ENCODE data around the gene CMTM3. TPM values are rescaled to one million over a fixed set of nuclear protein-coding genes. Genes with fewer than 3 reads are reported as not detected.

Gene CMTM3
- total and polyA plus RNA-seq, 9 of the 15 experiments (the other 6 are each of a cell fraction or from before 2014, with no cell fraction given) = 4.6 to 33.4 (median 17.5) TPM

DNA sequence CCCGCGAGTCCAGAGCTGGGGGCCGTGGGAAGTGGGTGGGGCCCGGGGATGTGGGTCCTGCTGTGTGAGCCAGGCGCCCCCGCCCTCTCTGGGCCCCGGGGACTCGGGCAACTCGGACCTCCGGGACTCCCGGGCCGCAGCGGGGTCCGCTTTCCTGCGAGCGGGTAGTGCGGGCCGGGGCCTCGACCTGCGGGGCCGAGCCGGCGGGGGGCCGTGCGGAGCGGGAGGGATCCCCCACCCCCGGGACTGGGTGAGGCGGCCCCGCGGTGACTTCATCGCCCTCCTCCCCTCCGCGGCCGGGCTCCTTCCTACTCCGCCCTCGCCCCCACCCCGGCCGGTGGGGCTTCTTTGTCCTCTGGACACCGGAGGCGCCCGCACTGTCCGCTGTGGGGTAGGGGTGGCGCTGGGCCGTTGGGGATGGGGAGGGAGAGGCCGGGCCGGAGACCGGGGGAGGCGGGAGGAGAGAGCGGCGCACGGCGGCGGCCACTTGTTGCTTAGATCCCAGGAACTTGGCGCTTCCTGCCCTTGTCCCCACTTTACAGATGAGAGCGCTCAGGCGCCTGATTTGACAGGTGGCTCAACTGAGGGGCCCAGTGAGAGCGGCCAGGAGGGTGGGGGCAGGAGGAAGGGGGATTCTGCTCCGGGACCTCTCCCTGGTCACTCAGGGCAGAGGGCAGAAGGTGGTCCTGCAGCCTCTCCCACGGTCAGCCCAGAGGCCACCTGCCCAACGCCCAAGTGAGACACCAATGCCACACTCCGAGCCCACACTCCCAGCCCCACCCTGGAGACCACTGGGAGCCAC, 874 bp downstream of the CMTM3 start (continued):
- TF ChIP-seq HDAC8 (tag; IDR thresholded peaks at IDR 0.05) = no peak
- TF ChIP-seq, protein P1, sequence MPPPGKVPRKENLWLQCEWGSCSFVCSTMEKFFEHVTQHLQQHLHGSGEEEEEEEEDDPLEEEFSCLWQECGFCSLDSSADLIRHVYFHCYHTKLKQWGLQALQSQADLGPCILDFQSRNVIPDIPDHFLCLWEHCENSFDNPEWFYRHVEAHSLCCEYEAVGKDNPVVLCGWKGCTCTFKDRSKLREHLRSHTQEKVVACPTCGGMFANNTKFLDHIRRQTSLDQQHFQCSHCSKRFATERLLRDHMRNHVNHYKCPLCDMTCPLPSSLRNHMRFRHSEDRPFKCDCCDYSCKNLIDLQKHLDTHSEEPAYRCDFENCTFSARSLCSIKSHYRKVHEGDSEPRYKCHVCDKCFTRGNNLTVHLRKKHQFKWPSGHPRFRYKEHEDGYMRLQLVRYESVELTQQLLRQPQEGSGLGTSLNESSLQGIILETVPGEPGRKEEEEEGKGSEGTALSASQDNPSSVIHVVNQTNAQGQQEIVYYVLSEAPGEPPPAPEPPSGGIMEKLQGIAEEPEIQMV (tag; conservative IDR thresholded peaks at IDR 0.05; ENCODE audit: low read depth) = no peak
- no peak for TF ChIP-seq KAT7 (CRISPR knock-in tag; IDR thresholded peaks at IDR 0.05; ENCODE audit: borderline replicate concordance)

DNA sequence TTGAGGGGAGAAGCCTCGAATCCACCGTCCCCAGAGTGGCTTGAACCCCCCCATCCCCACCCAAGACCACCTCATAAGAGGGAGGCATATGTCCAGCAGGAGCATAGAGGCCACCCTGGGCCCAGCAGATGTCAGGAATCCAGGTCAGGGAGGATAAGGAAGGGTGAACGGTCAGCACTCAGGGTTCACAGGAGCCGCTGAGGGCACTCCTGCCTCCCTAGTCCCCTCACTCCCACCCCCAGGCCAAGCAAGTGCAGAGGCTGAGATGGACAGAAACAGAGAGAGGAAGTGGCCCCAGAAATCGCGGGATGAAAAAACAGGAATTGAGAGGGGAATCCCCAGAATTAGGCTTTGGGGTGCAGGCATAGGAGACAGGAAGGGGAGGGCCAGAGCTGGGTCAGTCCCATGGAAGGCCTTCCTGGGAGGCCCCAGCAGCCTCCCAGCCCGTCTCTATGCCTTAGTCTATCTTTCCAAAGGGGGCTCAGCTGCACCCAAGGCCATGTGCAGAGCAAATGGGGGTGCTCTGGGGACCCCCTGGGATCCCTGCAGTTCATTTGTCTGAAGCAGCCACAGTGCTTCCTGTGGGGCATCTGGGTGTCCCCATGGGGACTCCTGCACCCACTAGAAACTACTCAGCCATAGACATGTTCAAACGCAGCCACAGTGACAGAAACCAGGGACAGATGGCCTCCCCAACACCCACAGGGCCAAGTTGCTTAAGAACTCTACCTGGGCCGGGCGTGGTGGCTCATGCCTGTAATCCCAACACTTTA, 1.7 kb downstream of the CMTM3 start:
- WGBS (ENCODE audit: insufficient coverage, low coverage, missing lambda C conversion rate) = 48% methylated on average over 9 of the region's 10 CpGs
- no peak overlapping the region for H2AFZ ChIP-seq (ENCODE audit: low read depth, low read length)
- H3K36me3 ChIP-seq (ENCODE audit: control insufficient read depth, insufficient read depth, low read length) = peaks cover 39% of the 10 kb centered on the region; the same call in 2 of the 3 replicates
- peaks cover 4% of the 10 kb centered on the region; the same call in 1 of the 2 replicates for H4K20me1 ChIP-seq (replicated peaks; ENCODE audit: control insufficient read depth, insufficient read depth, low read length)
- peak overlapping the region; percentile 70 for H3K4me2 ChIP-seq (ENCODE audit: insufficient read depth, low read length)
- H3K79me2 ChIP-seq (ENCODE audit: control insufficient read depth, insufficient read depth, low read length) = peaks cover 17% of the 10 kb centered on the region
- ChIA-PET CTCF (ENCODE audit: low intra/inter-chr PET ratio) (interaction anchor here (0.6 kb wide), 1 partner anchor 260 kb away, joined by 3 read pairs; no protein-coding TSS in a partner anchor), POLR2A (interaction anchor here (0.7 to 2.9 kb wide), 4 partner anchors 13 to 228 kb away, joined by 3 to 31 read pairs (median 3); no protein-coding TSS in a partner anchor)
- in situ Hi-C loops (cut with MboI) = loop anchor here (5.0 kb wide), 1 partner anchor 261 kb away; no protein-coding TSS in a partner anchor
- no peaks in the 10 kb centered on the region; the same call in 1 of the 2 replicates for H3K9me3 ChIP-seq (replicated peaks; ENCODE audit: control insufficient read depth, insufficient read depth, low read depth, low read length)
- no peak for DNase-seq (ENCODE audit: extremely low read depth in 1 of 4, low spot score in 3 of 4)
- BruUV-seq (replicated peaks) = TSS peak; percentile 53
- FAIRE-seq = no peak
- H3K4me1 ChIP-seq (replicated peaks in 1 of 2; ENCODE audit: control insufficient read depth in 2 of 2, insufficient read depth in 2 of 2, low read length in 2 of 2) = peaks cover 25 to 61% of the 10 kb centered on the region in 2 experiments
- H3K9me1 ChIP-seq (ENCODE audit: control insufficient read depth, insufficient read depth, low read length) = no peaks in the 10 kb centered on the region
- peak overlapping the region; percentile 91 for H3K4me3 ChIP-seq
- H3K27me3 ChIP-seq (ENCODE audit: control insufficient read depth in 2 of 2, insufficient read depth in 2 of 2, low read length in 2 of 2) = no peaks in the 10 kb centered on the region
- intact Hi-C loops (cut with micrococcal nuclease) = loop anchor here (5.0 kb wide), 2 partner anchors 86 to 199 kb away; no protein-coding TSS in a partner anchor
- H3K9ac ChIP-seq (ENCODE audit: insufficient read depth in 1 of 2, low read depth in 2 of 2, low read length in 2 of 2) = peak overlapping the region; percentile 80 to 95
- TF ChIP-seq ZNF551 (CRISPR knock-in tag; IDR thresholded peaks at IDR 0.05) = no peak
- no peak for TF ChIP-seq RFX1 (IDR thresholded peaks at IDR 0.05)
- TF ChIP-seq, protein P2, sequence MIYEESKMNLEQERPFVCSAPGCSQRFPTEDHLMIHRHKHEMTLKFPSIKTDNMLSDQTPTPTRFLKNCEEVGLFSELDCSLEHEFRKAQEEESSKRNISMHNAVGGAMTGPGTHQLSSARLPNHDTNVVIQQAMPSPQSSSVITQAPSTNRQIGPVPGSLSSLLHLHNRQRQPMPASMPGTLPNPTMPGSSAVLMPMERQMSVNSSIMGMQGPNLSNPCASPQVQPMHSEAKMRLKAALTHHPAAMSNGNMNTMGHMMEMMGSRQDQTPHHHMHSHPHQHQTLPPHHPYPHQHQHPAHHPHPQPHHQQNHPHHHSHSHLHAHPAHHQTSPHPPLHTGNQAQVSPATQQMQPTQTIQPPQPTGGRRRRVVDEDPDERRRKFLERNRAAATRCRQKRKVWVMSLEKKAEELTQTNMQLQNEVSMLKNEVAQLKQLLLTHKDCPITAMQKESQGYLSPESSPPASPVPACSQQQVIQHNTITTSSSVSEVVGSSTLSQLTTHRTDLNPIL (CRISPR knock-in tag; IDR thresholded peaks at IDR 0.05) = no peak
- TF ChIP-seq, protein P3, sequence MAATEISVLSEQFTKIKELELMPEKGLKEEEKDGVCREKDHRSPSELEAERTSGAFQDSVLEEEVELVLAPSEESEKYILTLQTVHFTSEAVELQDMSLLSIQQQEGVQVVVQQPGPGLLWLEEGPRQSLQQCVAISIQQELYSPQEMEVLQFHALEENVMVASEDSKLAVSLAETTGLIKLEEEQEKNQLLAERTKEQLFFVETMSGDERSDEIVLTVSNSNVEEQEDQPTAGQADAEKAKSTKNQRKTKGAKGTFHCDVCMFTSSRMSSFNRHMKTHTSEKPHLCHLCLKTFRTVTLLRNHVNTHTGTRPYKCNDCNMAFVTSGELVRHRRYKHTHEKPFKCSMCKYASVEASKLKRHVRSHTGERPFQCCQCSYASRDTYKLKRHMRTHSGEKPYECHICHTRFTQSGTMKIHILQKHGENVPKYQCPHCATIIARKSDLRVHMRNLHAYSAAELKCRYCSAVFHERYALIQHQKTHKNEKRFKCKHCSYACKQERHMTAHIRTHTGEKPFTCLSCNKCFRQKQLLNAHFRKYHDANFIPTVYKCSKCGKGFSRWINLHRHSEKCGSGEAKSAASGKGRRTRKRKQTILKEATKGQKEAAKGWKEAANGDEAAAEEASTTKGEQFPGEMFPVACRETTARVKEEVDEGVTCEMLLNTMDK (IDR thresholded peaks at IDR 0.05; ENCODE audit: borderline replicate concordance, insufficient read depth, low read depth, low read length, poor library complexity, severe bottlenecking) = no peak
- TF ChIP-seq SPI1 (IDR thresholded peaks at IDR 0.05; ENCODE audit: borderline replicate concordance, low read depth, low read length) = peak; percentile 73
- TF ChIP-seq ZBTB7A (IDR thresholded peaks at IDR 0.05; ENCODE audit: borderline replicate concordance, control insufficient read depth, low read depth, low read length) = peak; percentile 18; the same call in 1 of the 2 replicates
- ATAC-seq = no peak
- H3K27ac ChIP-seq (ENCODE audit: extremely low read depth, low read depth, low read length) = peak overlapping the region; percentile 92
